ENCODE measurements around the gene KLHL36.

DNA sequence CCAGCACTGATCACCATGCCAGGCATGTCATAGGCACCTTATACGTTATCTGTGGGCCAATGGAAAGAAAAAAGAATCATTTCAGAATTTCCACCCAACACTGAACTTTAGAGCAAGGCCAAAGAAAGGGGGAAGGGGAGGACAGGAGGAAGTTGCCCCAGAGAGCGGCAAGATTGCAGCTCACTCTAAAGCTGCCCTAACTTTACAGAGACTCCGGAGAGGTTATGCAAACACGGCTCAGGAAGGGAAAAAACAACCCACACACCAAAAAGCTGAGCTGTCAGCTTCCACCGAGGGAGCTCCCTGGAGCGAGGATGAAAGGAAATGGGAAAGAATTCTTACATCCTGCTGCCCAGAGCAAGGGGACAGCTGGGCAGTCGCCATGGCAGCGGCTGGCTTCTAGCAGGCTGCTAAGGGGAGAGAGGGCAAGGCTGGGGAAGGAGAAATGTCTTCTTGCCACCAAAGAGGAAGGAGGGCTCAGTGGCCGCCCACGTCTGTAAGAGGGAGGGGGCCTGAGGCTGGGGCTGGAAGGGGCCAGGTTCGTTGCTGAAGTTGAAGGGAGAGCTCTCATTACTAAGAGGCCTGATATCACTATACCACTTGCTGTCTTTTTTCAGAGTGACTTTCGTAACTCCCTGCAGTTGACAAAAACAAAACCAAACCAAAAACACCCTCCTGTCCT, 48.6 kb upstream of the KLHL36 start:
- TF ChIP-seq YY1 (IDR thresholded peaks at IDR 0.05; ENCODE audit: insufficient read depth, insufficient read length) (no peak), SUZ12 (IDR thresholded peaks at IDR 0.05; ENCODE audit: extremely low read depth, insufficient read depth, insufficient read length) (no peak), ZNF274 (IDR thresholded peaks at IDR 0.05; ENCODE audit: low read depth, low read length) (no peak)
